ENCODE data around the gene GOLGA8K.
"Not testable (repeated sequence)": the region's sequence is repeated elsewhere in the genome, so short reads cannot be mapped to it uniquely, and the experiment has no call there.

The GOLGA8K gene, protein sequence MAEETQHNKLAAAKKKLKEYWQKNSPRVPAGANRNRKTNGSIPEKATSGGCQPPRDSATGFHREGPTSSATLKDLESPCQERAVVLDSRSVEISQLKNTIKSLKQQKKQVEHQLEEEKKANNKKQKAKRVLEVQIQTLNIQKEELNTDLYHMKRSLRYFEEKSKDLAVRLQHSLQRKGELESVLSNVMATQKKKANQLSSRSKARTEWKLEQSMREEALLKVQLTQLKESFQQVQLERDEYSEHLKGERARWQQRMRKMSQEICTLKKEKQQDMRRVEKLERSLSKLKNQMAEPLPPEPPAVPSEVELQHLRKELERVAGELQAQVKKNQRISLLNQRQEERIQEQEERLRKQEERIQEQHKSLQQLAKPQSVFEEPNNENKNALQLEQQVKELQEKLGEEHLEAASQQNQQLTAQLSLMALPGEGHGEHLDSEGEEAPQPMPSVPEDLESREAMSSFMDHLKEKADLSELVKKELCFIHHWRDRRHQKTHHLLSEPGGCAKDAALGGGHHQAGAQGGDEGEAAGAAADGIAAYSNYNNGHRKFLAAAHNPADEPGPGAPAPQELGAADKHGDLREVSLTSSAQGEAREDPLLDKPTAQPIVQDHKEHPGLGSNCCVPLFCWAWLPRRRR

DNA sequence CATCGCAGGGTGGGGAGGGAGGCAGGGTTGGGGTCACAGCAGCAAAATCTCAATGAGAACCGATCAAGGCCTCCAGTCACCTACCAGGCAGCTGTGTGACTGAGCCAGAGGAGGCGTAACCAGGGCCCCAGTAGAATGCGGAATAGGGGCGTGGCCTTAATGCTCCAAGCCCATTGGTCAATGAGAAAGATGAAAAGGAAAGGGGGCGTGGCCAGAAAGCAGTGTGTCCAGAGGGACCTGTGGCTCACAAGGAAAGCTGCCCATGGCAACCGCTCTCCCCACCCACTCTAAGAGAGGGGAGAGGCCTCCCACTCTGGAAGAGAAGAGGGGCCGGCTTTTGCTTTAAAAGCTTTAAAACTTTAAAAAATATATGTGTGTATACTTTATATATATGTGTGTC lies at the start of gene GOLGA8K:
GOLGA8K (minus strand) TSS at position 101 of the 400 bp plus-strand sequence; CDS start at position 3, 98 bp downstream.
- not testable (repeated sequence) for DNase-seq (ENCODE audit: low spot score)

DNA sequence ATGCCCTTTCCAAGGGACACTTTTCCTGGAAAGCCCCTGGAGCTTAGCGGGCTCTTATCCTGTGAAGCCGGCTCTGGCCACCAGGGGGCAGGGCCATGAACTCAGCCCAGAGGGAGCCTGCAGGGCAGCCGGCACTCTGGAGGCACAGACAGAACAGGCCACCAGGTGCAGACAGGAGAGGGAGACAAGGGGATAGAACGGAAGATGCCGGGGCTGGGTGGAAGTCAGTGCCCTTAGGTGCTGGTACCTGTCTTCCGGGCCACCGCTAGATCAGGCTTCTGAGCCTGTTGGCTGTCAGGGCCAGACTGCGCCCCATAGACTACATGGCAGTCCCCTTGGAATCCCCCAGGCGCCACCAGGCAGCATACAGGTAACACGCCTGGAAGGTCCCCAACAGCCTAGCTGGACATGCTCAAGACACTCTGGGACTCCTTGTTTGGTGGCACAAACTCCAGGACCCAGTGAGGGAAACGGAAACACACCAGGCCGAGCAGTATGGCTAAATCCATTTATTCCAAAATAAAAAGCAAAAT lies 37.4 kb upstream of the GOLGA8K start:
- DNase-seq (ENCODE audit: low spot score) = not testable (repeated sequence)

DNA sequence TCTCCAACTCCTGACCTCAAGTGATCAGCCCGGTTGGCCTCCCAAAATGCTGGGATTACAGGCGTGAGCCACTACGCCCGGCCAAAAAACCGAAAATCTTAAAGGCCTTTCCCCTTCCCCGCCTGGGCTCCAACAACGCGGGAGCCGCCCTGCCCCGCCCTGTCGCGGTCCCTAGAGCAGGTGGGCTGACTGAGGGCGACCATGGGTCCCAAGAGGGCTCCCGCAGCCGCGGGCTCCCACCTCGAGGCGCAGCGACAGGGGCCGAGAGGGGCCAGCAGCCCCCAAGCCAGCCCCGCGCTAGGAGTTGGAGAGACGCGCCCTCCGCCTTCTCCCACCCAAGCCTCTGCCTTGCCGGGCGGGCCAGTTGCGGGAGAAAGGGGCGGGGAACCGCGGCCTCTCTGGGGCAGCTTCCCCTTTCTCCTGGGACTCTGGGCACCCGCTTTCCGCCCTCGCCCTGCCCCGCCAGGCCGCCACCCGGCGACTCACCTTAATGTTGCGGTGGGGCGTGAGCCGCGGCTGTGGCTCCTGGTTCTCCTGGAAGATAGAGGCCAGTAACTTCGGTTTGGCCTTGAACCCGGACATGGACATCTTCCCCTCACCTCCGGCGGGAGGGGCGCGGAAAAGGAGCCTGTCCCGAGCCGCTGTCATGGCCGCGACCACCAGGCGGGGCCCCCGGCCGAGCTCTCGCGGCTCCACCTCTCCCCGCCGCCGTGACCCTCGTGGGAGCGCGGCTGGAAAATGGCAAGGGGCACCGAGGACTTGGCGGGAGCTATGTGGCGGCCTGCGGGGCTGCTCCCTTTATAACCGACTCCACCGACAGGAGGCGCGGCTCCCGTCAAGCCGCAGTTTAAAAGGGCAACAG lies 31.2 kb upstream of the GOLGA8K start:
- not testable (repeated sequence) for DNase-seq (ENCODE audit: low spot score)

DNA sequence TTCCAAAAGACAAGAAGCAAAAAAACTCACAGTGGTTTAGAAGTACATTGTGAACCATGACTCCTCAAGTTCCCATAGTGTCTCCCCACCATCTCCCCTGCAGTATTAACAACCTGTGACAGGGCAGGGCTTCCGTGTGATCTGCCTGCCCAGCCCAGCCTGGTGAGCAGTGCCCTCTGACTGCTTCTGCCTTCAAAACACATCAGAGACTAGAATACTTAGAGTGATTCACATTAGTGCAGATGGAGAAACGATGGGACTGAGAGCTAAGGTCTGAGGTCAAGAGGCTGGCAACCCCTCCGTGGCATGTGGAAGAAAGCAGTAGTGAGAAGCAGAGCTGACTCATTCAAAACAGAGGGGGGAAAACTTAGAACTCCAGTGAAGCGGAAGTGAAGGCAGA lies 24.5 kb upstream of the GOLGA8K start:
- not testable (repeated sequence) for DNase-seq (ENCODE audit: low spot score)

DNA sequence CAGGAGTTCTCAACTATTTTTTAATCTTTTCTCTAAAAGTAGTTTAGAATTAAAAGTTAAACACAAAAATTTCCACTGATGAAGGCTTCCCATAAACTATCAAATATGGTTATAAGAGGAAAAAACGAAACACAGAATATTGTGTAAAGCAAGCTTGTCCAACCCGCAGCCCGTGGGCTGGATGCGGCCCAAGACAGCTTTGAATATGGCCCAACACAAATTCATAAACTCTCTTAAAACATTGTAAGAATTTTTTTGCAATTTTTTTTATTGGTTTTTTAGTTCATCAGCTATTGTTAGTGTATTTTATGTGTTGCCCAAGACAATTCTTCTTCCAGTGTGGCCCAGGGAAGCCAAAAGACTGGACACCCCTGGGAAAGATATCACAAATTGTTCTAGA lies 23.4 kb upstream of the GOLGA8K start:
- DNase-seq (ENCODE audit: low spot score) = not testable (repeated sequence)

DNA sequence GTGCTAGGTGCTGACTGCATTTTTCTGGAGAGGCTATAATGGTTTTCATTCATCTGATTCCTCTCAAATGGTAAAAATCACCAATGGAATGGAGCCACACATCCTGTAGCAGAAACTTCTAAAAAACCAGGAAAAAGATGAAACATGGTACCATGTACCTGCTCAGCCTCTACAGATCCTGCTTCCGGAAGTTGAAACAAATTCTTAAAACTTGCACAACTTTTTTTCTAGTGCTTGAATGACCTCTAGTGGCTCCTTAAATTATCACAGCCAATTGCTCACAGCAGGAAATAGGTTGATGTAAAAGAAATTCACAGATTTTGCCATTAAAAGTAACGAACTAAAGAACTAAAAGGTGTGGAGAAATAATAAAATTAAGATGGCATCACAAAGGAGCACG lies 4.8 kb upstream of the GOLGA8K start:
- DNase-seq (ENCODE audit: low spot score) = not testable (repeated sequence)

DNA sequence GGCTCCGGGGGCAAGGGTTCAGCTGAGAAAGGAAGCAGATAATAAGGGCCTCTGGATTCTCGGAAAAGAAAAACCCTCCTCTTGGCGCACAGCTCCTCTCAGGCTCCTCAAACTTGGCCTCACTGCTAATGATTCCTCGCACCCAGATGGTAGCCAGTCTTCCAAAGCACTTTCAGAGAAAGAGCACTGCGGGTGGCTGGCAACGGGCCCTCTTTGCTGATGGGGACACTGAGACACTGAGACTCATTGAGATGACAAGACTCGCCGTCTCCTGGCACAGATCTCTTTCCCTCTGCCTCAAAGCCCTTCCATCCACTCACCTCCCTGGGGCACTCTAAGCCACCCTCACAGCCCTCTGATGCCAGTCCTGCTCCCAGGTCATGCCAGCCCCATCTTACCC lies 6.6 kb downstream of the GOLGA8K start:
- not testable (repeated sequence) for DNase-seq (ENCODE audit: low spot score)

DNA sequence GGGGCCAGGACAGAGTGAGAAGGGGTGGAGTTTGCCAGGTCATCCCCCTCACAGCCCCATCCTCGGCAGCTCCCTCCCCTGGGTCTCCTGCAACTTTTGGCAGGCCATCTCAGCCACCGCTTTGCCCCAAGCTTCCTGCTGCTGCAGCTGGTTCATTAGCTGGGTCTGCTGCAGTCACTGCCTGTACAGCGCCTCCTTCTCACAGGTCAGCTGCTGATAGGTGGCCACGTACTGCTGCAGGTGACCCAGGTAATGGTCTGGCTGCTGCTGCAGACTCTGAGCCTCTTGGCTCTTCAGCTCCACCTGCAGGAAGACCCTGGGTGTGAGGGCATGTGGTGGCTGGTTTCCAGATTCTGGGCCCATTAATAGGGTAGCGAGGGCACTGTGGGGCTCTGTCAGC lies 8.3 kb downstream of the GOLGA8K start:
- DNase-seq (ENCODE audit: low spot score) = not testable (repeated sequence)

DNA sequence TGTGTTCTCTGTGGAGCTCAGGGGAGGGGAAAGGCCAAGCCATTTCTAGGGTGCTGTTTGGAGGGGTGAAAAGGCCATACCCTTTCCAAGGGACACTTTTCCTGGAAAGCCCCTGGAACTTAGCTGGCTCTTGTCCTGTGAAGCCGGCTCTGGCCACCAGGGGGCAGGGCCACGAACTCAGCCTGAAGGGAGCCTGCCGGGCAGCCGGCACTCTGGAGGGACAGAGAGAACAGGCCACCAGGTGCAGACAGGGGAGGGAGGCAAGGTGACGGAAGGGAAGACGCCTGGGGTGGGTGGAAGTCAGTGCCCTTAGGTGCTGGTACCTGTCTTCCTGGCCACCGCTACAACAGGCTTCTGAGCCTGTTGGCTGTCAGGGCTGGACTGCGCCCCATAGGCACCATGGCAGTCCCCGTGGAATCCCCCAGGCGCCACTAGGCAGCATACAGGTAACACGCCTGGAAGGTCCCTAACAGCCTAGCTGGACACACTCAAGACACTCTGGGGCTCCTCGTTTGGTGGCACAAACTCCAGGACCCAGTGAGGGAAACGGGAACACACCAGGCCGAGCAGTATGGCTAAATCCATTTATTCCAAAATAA lies 14.9 kb downstream of the GOLGA8K start:
- DNase-seq (ENCODE audit: low spot score) = not testable (repeated sequence)

DNA sequence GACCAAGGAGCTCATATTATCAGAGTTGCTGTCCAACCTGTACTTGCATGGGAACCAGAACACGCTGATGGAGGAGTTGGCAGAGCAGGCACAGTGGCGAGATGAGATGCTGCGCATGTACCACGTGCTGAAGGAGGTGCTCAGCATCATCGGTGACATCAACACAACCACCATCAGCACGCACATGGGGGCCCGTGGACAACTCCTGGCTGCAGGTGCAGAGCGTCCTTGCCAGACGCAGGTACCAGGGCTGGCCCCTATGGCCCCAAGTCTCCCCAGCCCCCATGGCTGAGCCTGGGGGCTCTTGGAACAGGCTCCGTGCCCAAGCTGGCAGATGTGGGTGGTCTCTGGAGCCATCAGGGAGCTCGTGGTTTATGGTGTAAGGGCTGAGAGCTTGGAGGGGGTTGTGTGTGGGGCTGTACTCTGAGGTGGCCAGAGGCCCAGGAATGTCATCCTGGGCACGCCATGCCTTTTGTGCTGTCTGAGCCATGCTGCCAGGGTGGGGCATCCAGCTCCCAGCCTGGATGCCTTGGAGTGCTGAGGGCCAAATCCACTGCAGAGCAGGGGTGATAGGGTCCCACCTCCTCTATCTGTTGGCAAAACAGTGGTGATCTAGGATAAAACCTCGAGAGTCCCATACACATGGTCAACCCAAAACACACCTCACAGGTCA lies 17.1 kb downstream of the GOLGA8K start:
- not testable (repeated sequence) for DNase-seq (ENCODE audit: low spot score)

DNA sequence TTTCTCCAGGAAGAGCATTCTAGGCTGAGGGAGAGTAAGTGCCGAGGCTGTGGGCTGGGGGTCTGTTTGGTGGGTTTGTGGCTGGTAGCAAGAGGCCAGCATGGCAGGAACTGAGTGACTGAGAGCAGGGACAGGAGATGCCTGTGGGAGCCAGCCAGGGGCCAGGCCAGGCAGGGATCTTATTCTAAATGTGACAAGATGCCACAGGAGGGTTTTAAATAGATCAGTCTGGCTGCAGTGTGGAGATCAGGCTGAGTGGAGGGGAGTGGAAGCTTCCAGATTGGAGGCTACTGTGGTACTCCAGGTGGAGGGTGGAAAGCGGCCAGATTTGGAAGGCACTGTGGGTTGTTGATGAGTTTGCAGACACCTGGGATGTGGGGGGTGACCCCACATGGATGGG lies 28.9 kb downstream of the GOLGA8K start:
- DNase-seq (ENCODE audit: low spot score) = not testable (repeated sequence)

DNA sequence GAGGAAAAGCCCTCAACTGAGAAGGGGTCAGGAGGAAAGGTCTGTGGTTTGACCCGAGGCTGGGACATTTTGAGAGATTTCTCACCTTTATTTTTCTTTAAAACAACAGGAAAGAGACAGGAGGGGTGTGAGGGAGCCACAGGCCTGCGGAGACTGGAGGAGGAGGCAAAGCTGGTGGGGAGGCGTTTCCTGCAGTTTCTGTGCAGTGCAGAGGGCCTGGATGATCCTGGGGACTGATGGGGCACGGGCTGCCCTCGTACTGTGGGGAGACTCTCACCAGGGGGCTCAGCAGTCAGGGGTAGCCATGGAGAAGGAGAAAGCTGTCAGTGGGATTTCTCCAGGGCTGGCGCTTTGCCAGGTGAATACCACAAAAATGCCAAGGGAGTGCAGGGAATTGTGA lies 29.4 kb downstream of the GOLGA8K start:
- not testable (repeated sequence) for DNase-seq (ENCODE audit: low spot score)

DNA sequence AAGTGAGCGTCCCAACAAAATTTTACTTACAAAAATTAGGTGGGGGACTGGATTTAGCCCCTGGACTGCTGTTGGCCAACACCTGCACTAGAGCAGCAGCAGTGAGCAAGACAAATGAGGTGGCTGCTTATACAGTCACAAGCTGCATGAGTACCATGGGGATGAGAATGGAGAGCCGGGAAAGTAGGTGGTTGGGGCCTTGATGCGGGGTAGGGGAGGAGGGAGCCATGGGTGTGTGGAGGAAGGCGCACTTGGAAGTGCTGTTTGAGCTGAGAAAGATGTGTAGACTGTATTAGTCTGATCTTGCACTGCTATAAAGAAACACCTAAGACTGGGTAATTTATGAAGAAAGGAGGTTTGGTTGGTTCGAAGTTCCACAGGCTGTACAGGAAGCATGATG lies 31.0 kb downstream of the GOLGA8K start:
- not testable (repeated sequence) for DNase-seq (ENCODE audit: low spot score)

DNA sequence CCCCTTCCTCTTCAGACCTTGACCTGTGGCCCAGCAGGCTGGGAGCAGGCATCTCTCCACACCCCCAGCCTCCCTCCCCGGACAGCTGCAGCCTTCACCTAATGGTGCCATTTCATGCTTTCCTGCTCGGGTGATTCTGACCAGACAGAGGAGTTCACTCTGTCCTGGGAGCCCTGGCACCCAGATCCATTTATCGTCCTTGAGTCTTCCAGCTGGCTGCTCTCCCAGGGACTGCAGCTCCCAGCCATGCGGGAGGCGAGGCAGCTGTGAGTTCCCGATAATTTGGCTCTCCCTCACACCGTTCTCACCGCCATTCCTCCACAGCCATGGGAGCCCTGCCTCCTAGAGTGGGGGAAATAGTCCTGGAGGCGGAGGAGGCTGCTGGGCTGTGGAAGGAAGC lies 32.6 kb downstream of the GOLGA8K start:
- not testable (repeated sequence) for DNase-seq (ENCODE audit: low spot score)

DNA sequence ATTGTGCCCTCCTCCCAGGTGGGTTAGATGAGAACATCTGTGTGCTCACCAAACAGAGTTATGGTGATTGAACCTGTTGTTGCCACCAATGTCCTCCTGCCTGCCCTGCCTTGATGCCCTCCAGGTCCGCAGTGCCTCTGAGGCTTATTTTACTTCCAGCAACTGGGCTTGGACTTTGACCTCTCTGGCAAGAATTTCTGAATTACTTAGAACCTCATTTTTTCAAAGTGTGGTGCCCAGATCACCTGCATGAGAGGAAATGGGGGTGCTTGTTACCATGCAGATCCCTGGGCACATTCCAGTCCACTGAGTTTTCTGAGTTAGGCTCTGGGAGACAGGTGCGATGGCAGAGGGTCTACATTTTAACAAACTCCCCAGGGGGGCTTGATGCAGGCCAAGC lies 33.0 kb downstream of the GOLGA8K start:
- not testable (repeated sequence) for DNase-seq (ENCODE audit: low spot score)

DNA sequence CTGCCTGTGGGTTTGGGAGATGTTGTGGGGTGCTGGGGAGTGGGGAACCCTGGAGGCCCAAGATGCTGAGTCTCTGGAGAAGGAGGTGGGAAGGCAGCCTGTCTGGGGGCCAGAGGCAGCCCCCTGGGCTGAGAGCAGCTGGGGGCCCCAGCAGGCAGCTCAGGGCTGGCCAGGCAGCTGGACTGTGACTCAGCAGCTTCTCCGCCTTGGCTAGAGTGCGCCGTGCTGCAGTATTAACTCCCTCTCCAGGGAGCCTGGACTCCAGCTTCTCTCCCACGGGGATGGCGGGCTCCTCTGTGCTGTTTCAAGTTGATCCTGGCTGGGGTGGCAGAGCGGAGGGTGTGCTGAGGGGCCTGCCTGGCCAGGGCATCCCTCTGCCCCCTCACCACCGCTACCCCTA lies 36.6 kb downstream of the GOLGA8K start:
- DNase-seq (ENCODE audit: low spot score) = not testable (repeated sequence)

DNA sequence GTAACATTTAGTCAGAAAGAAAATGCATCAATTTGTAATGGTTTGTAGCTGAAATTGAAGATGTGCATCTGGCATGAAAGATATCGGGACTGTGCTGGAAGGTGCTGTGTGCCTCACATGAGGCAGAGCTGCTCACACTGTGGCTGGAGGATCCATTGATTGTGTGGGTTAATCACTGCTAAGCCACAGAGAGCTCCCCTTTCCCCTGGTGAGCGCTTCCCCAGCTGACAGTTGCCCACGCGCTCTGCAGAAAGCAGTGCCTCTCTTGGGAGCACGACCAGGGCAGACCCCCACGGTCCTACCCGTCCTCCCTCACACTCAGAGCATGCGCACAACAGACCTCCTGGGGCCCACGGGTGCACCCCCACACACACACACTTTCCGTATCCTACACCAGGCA lies 37.1 kb downstream of the GOLGA8K start:
- DNase-seq (ENCODE audit: low spot score) = not testable (repeated sequence)

DNA sequence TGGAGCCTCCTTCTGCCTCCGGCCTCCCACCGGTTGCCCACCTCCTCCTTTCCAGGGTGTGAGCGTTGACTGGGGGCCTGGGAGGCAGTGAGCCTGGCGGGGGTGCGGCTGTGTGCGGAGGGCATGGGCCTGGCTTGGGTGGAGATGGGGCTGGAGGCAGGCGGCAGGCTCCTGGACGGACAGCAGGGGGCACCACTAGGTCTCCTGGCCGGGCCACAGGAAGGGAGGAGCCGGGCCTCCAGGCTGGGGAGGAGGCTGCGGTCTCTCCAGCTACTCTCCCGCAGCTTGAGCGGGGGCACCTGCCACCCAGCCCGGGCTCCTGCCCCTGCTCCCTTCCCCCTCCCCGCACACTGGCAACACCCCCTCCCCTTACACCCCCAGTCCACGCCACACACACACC lies 38.1 kb downstream of the GOLGA8K start:
- not testable (repeated sequence) for DNase-seq (ENCODE audit: low spot score)

DNA sequence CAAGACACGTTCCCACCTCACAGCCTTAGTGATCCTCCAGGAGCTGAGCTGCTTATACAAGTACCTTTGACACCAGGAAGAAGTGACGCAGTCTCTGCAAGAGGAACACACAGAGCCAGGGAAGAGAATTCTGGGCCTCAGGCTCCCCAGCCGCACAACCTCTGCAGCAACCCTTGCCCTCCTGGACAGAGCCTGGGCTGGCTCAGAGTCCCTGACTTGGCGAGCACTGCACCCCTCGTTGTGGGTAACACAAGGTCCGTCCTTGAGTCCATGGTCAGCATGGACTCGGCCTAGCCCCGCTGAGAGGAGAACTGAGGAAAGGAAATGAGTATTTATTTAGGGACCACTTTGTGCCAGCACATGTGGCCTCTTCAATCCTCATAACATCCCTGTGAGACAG lies 39.6 kb downstream of the GOLGA8K start:
- DNase-seq (ENCODE audit: low spot score) = not testable (repeated sequence)

DNA sequence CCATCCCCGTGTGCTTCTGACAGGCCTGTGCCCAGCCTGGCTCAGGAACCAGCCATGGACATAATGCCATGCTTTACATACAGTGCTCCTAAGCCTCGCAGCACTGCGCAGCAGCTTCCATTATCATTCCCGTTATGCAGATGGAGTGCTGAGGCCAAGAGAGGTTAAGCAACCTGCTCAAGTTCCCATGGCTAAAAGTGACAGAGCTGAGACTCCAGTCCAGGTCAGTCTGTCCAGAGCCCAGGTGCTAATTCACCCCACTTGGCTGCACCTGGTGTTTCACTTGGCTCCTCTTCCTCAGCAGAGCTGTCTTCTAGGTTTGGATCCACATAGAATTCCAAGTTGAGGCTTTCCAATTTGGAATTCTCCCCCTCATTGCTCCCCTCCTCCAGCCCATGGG lies 41.4 kb downstream of the GOLGA8K start:
- not testable (repeated sequence) for DNase-seq (ENCODE audit: low spot score)

DNA sequence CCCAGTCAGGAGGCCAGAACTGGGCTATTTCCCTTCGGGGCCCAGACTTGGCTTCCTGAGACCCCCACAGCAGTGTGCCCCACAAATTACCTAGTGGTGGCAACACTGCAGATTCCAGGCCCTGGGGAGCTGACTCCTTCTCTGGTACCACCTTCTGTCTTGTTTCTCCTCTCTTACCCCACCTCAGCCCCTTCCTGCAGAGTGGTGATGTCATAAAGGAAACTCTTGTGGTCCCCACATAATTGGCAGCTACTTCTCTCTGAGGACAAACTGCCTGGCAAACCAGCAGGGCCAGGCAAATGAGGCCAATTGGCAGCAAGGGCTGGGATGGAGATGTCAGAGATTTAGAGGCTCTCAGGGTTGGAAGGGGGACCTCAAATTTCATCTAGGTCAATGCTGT lies 44.6 kb downstream of the GOLGA8K start:
- DNase-seq (ENCODE audit: low spot score) = not testable (repeated sequence)

Data from putamen (tissue), 1 donor.